Endodermal cell (in vitro differentiated cells): ENCODE results near the gene PNPLA7. TPM values are rescaled to one million over a fixed set of nuclear protein-coding genes. Genes with fewer than 3 reads are reported as not detected.
A peak's percentile ranks its signal among the peaks of the same experiment; 100 is the strongest.

Source experiments
- DNase-seq: peaks from one replicate; pipeline ENCODE4 v3.0.0-alpha.2; 2017
- H3K27ac ChIP-seq: 2 replicates; pipeline ENCODE4 v1.5.1; 2013; ENCODE audit warnings: mild to moderate bottlenecking, low read depth, low read length, moderate library complexity
- H3K27me3 ChIP-seq: 2 replicates; pipeline ENCODE4 v1.6.1; 2013; ENCODE audit warnings: mild to moderate bottlenecking, low read length, moderate library complexity; ENCODE audit not compliant: insufficient read depth, control insufficient read depth, poor library complexity, severe bottlenecking
- H3K36me3 ChIP-seq: 2 replicates; pipeline ENCODE4 v1.7.0; 2013; ENCODE audit warnings: mild to moderate bottlenecking, low read length, moderate library complexity; ENCODE audit not compliant: control insufficient read depth, insufficient read depth
- H3K4me1 ChIP-seq: one replicate; pipeline ENCODE4 v1.7.0; 2013; ENCODE audit warnings: low read length; ENCODE audit not compliant: control insufficient read depth, insufficient read depth
- H3K4me3 ChIP-seq: 2 replicates; pipeline ENCODE4 v1.5.1; 2013; ENCODE audit warnings: mild to moderate bottlenecking, low read length, moderate library complexity
- H3K9ac ChIP-seq: 2 replicates; pipeline ENCODE4 v1.6.1; 2013; ENCODE audit warnings: mild to moderate bottlenecking, low read length, moderate library complexity; ENCODE audit not compliant: poor library complexity, severe bottlenecking; ENCODE audit errors: extremely low read depth
- H3K9me3 ChIP-seq: 2 replicates; pipeline ENCODE4 v1.6.1; 2013; ENCODE audit warnings: mild to moderate bottlenecking, low read length, moderate library complexity; ENCODE audit not compliant: control insufficient read depth
- H3K27ac Mint-ChIP-seq: 2 replicates; pipeline ENCODE4 v1.8.0; 2020; ENCODE audit warnings: mixed read lengths
- H3K27me3 Mint-ChIP-seq: 2 replicates; pipeline ENCODE4 v1.8.0; 2021; ENCODE audit warnings: mild to moderate bottlenecking, mixed read lengths; ENCODE audit not compliant: insufficient read depth
- H3K36me3 Mint-ChIP-seq: 2 replicates; pipeline ENCODE4 v1.8.0; 2020; ENCODE audit warnings: low read depth, mixed read lengths
- H3K4me1 Mint-ChIP-seq: 2 replicates; pipeline ENCODE4 v1.8.0; 2020; ENCODE audit warnings: mixed read lengths
- H3K4me3 Mint-ChIP-seq: 2 replicates; pipeline ENCODE4 v1.8.0; 2020; ENCODE audit warnings: mild to moderate bottlenecking, moderate library complexity, mixed read lengths
- H3K9me3 Mint-ChIP-seq: 2 replicates; pipeline ENCODE4 v1.8.0; 2020; ENCODE audit warnings: mild to moderate bottlenecking, mixed read lengths
- WGBS, 2 experiments: methylation state at CpG; one replicate each; pipeline versions ENCODE4 v1.1.5 to v1.1.7; 2013; ENCODE audit warnings: missing lambda C conversion rate in 2 of 2, mixed read lengths in 1 of 2; ENCODE audit not compliant: insufficient coverage in 1 of 2, insufficient read length in 1 of 2; 5-methylcytosine and 5-hydroxymethylcytosine counted together
- total RNA-seq, 2 donors: library from RNA; stranded (reverse); fragmentation: NEBNext Ultra II Directional in 1 of 2; extraction: Animal tissue kit (Norgen Biotek cat#: 25700) in 1 of 2; gene quantifications; 2 replicates in 1 of 2; 3 replicates in 1 of 2; pipeline ENCODE4 v1.2.1, GENCODE V29; 2021
- TF ChIP-seq, protein P1 (sequence below): fragments of 200-600 bp; sonication (generic); conservative IDR thresholded peaks from 2 replicates; pipeline ENCODE4 v1.5.0; 2021; ENCODE audit warnings: antibody characterized with exemption, mild to moderate bottlenecking

PNPLA7 gene
- total RNA-seq, 2 donors from 2014 or later = 2.0 to 2.4 TPM

DNA sequence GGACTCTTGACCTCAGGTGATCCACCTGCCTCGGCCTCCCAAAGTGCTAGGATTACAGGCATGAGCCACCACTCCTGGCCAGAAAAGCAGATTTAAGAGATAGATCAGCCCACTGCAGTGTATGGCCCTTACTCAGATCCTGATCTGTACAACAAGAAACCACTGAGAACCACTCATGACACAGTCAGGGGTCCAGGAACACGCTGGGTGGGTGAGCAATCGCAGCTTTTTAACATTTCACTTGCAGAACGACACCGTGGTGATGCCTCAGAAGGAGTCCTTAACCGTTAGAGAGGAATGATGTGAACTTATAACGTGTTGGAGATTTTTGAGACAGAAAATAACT, 45.8 kb downstream of the PNPLA7 start:
- Mint-ChIP-seq H3K4me3 (no peak overlapping the region), H3K27ac (no peak overlapping the region), H3K4me1 (no peaks in the 10 kb centered on the region), H3K36me3 (no peaks in the 10 kb centered on the region), H3K9me3 (peaks cover 17% of the 10 kb centered on the region), H3K27me3 (peaks cover 3% of the 10 kb centered on the region)
- Histone ChIP-seq H3K27me3 (no peaks in the 10 kb centered on the region), H3K36me3 (no peaks in the 10 kb centered on the region), H3K27ac (no peak overlapping the region), H3K9ac (no peak overlapping the region), H3K4me3 (no peak overlapping the region), H3K4me1 (no peaks in the 10 kb centered on the region), H3K9me3 (no peaks in the 10 kb centered on the region)
- no peak for DNase-seq
- WGBS, 2 experiments = 76 to 85% methylated on average over 6 to 7 of the region's 7 CpGs
- TF ChIP-seq, protein P1, sequence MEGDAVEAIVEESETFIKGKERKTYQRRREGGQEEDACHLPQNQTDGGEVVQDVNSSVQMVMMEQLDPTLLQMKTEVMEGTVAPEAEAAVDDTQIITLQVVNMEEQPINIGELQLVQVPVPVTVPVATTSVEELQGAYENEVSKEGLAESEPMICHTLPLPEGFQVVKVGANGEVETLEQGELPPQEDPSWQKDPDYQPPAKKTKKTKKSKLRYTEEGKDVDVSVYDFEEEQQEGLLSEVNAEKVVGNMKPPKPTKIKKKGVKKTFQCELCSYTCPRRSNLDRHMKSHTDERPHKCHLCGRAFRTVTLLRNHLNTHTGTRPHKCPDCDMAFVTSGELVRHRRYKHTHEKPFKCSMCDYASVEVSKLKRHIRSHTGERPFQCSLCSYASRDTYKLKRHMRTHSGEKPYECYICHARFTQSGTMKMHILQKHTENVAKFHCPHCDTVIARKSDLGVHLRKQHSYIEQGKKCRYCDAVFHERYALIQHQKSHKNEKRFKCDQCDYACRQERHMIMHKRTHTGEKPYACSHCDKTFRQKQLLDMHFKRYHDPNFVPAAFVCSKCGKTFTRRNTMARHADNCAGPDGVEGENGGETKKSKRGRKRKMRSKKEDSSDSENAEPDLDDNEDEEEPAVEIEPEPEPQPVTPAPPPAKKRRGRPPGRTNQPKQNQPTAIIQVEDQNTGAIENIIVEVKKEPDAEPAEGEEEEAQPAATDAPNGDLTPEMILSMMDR = no peak

DNA sequence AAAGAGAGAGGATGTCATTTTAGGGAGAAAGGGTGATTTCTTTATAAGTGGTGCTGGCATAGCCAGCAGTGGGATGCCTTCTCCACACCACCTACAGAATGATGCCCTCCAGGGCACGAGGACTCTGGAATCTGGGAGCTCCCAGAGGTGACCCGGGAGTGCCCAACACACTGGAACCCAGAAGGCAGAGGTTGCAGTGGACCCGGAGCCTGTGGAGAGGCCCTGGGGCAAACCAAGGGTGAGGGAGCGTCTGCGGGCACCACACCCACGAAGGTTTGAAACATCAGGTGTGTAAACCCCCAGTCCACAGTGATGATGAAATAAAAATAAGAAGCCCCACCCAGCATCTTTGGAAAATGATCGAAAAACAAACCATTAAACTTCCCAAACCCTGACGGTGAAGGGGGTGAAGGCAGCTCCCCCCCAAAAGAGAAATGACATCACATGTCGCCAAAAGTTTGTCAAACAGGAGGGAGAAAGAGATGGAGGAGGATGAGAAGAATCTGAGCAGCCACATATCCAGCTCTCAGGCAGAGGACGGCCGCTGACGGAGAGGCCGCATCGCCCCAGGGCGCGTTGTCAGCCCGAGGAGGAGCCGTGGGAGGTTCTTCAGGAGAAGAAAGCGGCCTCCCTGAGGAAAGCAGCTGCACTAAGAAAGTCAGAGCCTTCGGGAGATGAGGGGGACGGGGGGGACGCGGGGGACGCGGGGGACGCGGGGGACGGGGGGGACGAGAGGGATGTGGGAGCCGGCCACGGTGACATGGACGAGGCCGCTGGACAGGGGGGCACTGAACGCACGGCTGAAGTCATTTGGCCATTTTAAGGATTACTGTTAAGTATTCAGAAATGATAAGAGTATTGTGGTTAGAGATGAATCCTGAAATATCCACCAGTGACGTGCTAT, 47.9 kb downstream of the PNPLA7 start:
- Mint-ChIP-seq H3K36me3 (no peaks in the 10 kb centered on the region), H3K27ac (peak overlapping the region; percentile 49), H3K4me3 (no peak overlapping the region), H3K9me3 (peaks cover 16% of the 10 kb centered on the region), H3K4me1 (no peaks in the 10 kb centered on the region), H3K27me3 (peaks cover 3% of the 10 kb centered on the region)
- H3K27ac ChIP-seq = no peak overlapping the region
- DNase-seq = peak; percentile 66
- no peaks in the 10 kb centered on the region for H3K4me1 ChIP-seq
- H3K27me3 ChIP-seq = no peaks in the 10 kb centered on the region
- H3K9ac ChIP-seq = no peak overlapping the region
- 72 to 77% methylated on average over 18 to 27 of the region's 36 CpGs for WGBS, 2 experiments
- no peak overlapping the region for H3K4me3 ChIP-seq
- TF ChIP-seq, protein P1 = no peak
- H3K36me3 ChIP-seq = no peaks in the 10 kb centered on the region
- no peaks in the 10 kb centered on the region for H3K9me3 ChIP-seq

- no peaks in the 10 kb centered on the region for H3K4me1 ChIP-seq
- TF ChIP-seq, protein P1 = no peak
- H3K36me3 ChIP-seq = no peaks in the 10 kb centered on the region
- no peaks in the 10 kb centered on the region for H3K9me3 ChIP-seq
- Mint-ChIP-seq H3K4me3 (no peak overlapping the region), H3K9me3 (peaks cover 16% of the 10 kb centered on the region), H3K27ac (no peak overlapping the region), H3K4me1 (no peaks in the 10 kb centered on the region), H3K36me3 (no peaks in the 10 kb centered on the region), H3K27me3 (peaks cover 3% of the 10 kb centered on the region)
- H3K9ac ChIP-seq = no peak overlapping the region
- no peak overlapping the region for H3K27ac ChIP-seq
- DNase-seq = no peak
- WGBS, 2 experiments = 91 to 97% methylated on average over 9 to 12 of the region's 12 CpGs
- H3K4me3 ChIP-seq = no peak overlapping the region
- H3K27me3 ChIP-seq = no peaks in the 10 kb centered on the region
Measured at GRCh38 chr9:137501457-137501856, 48.7 kb downstream of the PNPLA7 start.
